Glutamatergic neuron (in vitro differentiated cells): ENCODE measurements around the gene MCUB. TPM values are rescaled to one million over a fixed set of nuclear protein-coding genes. Genes with fewer than 3 reads are reported as not detected.

ENCODE experiments used
- DNase-seq: peaks from one replicate; pipeline ENCODE4 v3.0.0; 2022
- H3K27ac Mint-ChIP-seq: one replicate; pipeline ENCODE4 v1.8.0; 2020; ENCODE audit warnings: mild to moderate bottlenecking, mixed read lengths, inconsistent platforms; ENCODE audit not compliant: unreplicated experiment
- H3K27me3 Mint-ChIP-seq: one replicate; pipeline ENCODE4 v1.8.0; 2020; ENCODE audit warnings: mild to moderate bottlenecking, moderate library complexity, mixed read lengths, inconsistent platforms; ENCODE audit not compliant: unreplicated experiment
- H3K36me3 Mint-ChIP-seq: one replicate; pipeline ENCODE4 v1.8.0; 2020; ENCODE audit warnings: mild to moderate bottlenecking, mixed read lengths, inconsistent platforms; ENCODE audit not compliant: unreplicated experiment
- H3K4me1 Mint-ChIP-seq: one replicate; pipeline ENCODE4 v1.8.0; 2020; ENCODE audit warnings: mild to moderate bottlenecking, low read depth, mixed read lengths, inconsistent platforms; ENCODE audit not compliant: unreplicated experiment
- H3K4me3 Mint-ChIP-seq: one replicate; pipeline ENCODE4 v1.8.0; 2020; ENCODE audit warnings: mild to moderate bottlenecking, mixed read lengths, inconsistent platforms; ENCODE audit not compliant: unreplicated experiment
- H3K9me3 Mint-ChIP-seq: one replicate; pipeline ENCODE4 v1.8.0; 2020; ENCODE audit warnings: mild to moderate bottlenecking, moderate library complexity, mixed read lengths, inconsistent platforms; ENCODE audit not compliant: unreplicated experiment
- CTCF ChIP-seq: fragments of 200-600 bp; sonication (generic); IDR thresholded peaks from one replicate; pipeline ENCODE4 v1.5.0; 2021; ENCODE audit not compliant: partially characterized antibody, unreplicated experiment
- total RNA-seq: library from RNA; stranded (reverse); fragmentation: NEBNext Ultra II Directional; extraction: Animal tissue kit (Norgen Biotek cat#: 25700); gene quantifications from one replicate; pipeline ENCODE4 v1.2.1, GENCODE V29; 2021; ENCODE audit not compliant: unreplicated experiment

The MCUB gene
- total RNA-seq, 1 donor from 2014 or later: 9.7 TPM

GRCh38 chr4:109615742-109616141 lies 55.7 kb downstream of the MCUB start:
- no peak overlapping the region for H3K27ac Mint-ChIP-seq
- H3K4me3 Mint-ChIP-seq: no peak overlapping the region
- TF ChIP-seq CTCF: no peak
- H3K4me1 Mint-ChIP-seq: no peaks in the 10 kb centered on the region
- no peaks in the 10 kb centered on the region for H3K27me3 Mint-ChIP-seq
- no peaks in the 10 kb centered on the region for H3K36me3 Mint-ChIP-seq
- DNase-seq: no peak
- H3K9me3 Mint-ChIP-seq: no peaks in the 10 kb centered on the region

- Mint-ChIP-seq H3K27ac (no peak overlapping the region), H3K9me3 (no peaks in the 10 kb centered on the region), H3K4me3 (no peak overlapping the region), H3K27me3 (no peaks in the 10 kb centered on the region), H3K36me3 (no peaks in the 10 kb centered on the region), H3K4me1 (no peaks in the 10 kb centered on the region)
- DNase-seq: no peak
- no peak for TF ChIP-seq CTCF
Measured at GRCh38 chr4:109616243-109616642, 56.2 kb downstream of the MCUB start.

- H3K27ac Mint-ChIP-seq: no peak overlapping the region
Measured at GRCh38 chr4:109622626-109623025, 62.6 kb downstream of the MCUB start.

GRCh38 chr4:109624536-109624935 lies 64.5 kb downstream of the MCUB start:
- no peak for DNase-seq
- no peak for TF ChIP-seq CTCF
- Mint-ChIP-seq H3K27ac (no peak overlapping the region), H3K4me3 (no peak overlapping the region), H3K27me3 (no peaks in the 10 kb centered on the region), H3K9me3 (no peaks in the 10 kb centered on the region), H3K4me1 (peaks cover 2% of the 10 kb centered on the region), H3K36me3 (no peaks in the 10 kb centered on the region)

More at GRCh38 chr4:109622626-109623025, 62.6 kb downstream of the MCUB start:
- no peaks in the 10 kb centered on the region for H3K36me3 Mint-ChIP-seq
- no peak for TF ChIP-seq CTCF
- no peak for DNase-seq
- no peaks in the 10 kb centered on the region for H3K9me3 Mint-ChIP-seq
- H3K4me3 Mint-ChIP-seq: no peak overlapping the region
- no peaks in the 10 kb centered on the region for H3K27me3 Mint-ChIP-seq
- H3K4me1 Mint-ChIP-seq: no peaks in the 10 kb centered on the region

- no peaks in the 10 kb centered on the region for H3K9me3 Mint-ChIP-seq
- no peak overlapping the region for H3K4me3 Mint-ChIP-seq
- no peak for DNase-seq
- no peak for TF ChIP-seq CTCF
- no peak overlapping the region for H3K27ac Mint-ChIP-seq
- H3K36me3 Mint-ChIP-seq: no peaks in the 10 kb centered on the region
- no peaks in the 10 kb centered on the region for H3K27me3 Mint-ChIP-seq
- H3K4me1 Mint-ChIP-seq: peaks cover 7% of the 10 kb centered on the region
Measured at GRCh38 chr4:109627361-109627760, 67.3 kb downstream of the MCUB start.
